GM23338 (cell line): ENCODE results near the gene ANAPC5. TPM values are rescaled to one million over a fixed set of nuclear protein-coding genes. Genes with fewer than 3 reads are reported as not detected.

Source experiments
- ATAC-seq: fragments of 200-7000 bp; cut with Tn5 transposase; 3 replicates; pipeline ENCODE4 v1.9.1; 2020
- DNase-seq: peaks from one replicate; pipeline ENCODE4 v3.0.0-alpha.2; 2015; ENCODE audit warnings: low spot score
- H2AFZ ChIP-seq: fragments of 200-600 bp; sonication (generic); 2 replicates; pipeline ENCODE4 v1.8.0; 2016; ENCODE audit warnings: antibody characterized with exemption, mild to moderate bottlenecking, moderate library complexity
- H3F3A ChIP-seq: fragments of 200-600 bp; sonication (generic); replicated peaks from 2 replicates; pipeline ENCODE4 v1.8.0; 2017; ENCODE audit warnings: antibody characterized with exemption, mixed run types, low read depth
- H3K27ac ChIP-seq: fragments of 200-600 bp; sonication (generic); 2 replicates; pipeline ENCODE4 v1.6.1; 2016; ENCODE audit warnings: low read depth
- H3K27me3 ChIP-seq: fragments of 200-600 bp; sonication (generic); 2 replicates; pipeline ENCODE4 v1.8.0; 2016; ENCODE audit warnings: mild to moderate bottlenecking, mixed run types, moderate library complexity; ENCODE audit not compliant: insufficient read depth
- H3K36me3 ChIP-seq: fragments of 200-600 bp; sonication (generic); 2 replicates; pipeline ENCODE4 v1.8.0; 2016; ENCODE audit warnings: mild to moderate bottlenecking; ENCODE audit not compliant: insufficient read depth
- H3K4me1 ChIP-seq: fragments of 200-600 bp; sonication (generic); 2 replicates; pipeline ENCODE4 v1.8.0; 2016; ENCODE audit warnings: mild to moderate bottlenecking, moderate library complexity; ENCODE audit not compliant: insufficient read depth
- H3K4me2 ChIP-seq: fragments of 200-600 bp; sonication (generic); 2 replicates; pipeline ENCODE4 v1.7.1; 2017; ENCODE audit warnings: mixed run types
- H3K4me3 ChIP-seq: fragments of 200-600 bp; sonication (generic); 2 replicates; pipeline ENCODE4 v1.6.1; 2016; ENCODE audit warnings: mixed run types
- H3K79me2 ChIP-seq: fragments of 200-600 bp; sonication (generic); replicated peaks from 2 replicates; pipeline ENCODE4 v1.8.0; 2017; ENCODE audit warnings: mild to moderate bottlenecking; ENCODE audit not compliant: insufficient read depth
- H3K9me2 ChIP-seq: fragments of 200-600 bp; sonication (generic); 2 replicates; pipeline ENCODE4 v1.8.0; 2017; ENCODE audit not compliant: insufficient read depth
- H4K20me1 ChIP-seq: fragments of 200-600 bp; sonication (generic); replicated peaks from 2 replicates; pipeline ENCODE4 v1.8.0; 2017; ENCODE audit warnings: mild to moderate bottlenecking; ENCODE audit not compliant: insufficient read depth
- H3K27ac Mint-ChIP-seq: 2 replicates; pipeline ENCODE4 v1.8.0; 2020; ENCODE audit warnings: inconsistent platforms, mild to moderate bottlenecking, moderate library complexity, mixed read lengths
- H3K27me3 Mint-ChIP-seq: 3 replicates; pipeline ENCODE4 v1.8.0; 2022; ENCODE audit warnings: low read depth, mild to moderate bottlenecking, moderate library complexity, mixed read lengths, inconsistent platforms; ENCODE audit not compliant: insufficient read depth, poor library complexity
- H3K36me3 Mint-ChIP-seq: 3 replicates; pipeline ENCODE4 v1.8.0; 2021; ENCODE audit warnings: low read depth, mild to moderate bottlenecking, inconsistent platforms, moderate library complexity, mixed read lengths
- H3K4me1 Mint-ChIP-seq: 3 replicates; pipeline ENCODE4 v1.8.0; 2020; ENCODE audit warnings: mild to moderate bottlenecking, inconsistent platforms, mixed read lengths
- H3K4me3 Mint-ChIP-seq: 3 replicates; pipeline ENCODE4 v1.8.0; 2021; ENCODE audit warnings: moderate library complexity, mild to moderate bottlenecking, inconsistent platforms, mixed read lengths
- H3K9me3 Mint-ChIP-seq: 3 replicates; pipeline ENCODE4 v1.8.0; 2020; ENCODE audit warnings: moderate library complexity, mild to moderate bottlenecking, inconsistent platforms, mixed read lengths
- EZH2 ChIP-seq: fragments of 200-600 bp; sonication (generic); IDR thresholded peaks from one replicate; pipeline ENCODE4 v1.8.0; 2017; ENCODE audit warnings: antibody characterized with exemption, mild to moderate bottlenecking, low read depth; ENCODE audit not compliant: unreplicated experiment
- EZH2phosphoT487 ChIP-seq: fragments of 200-600 bp; sonication (generic); IDR thresholded peaks from one replicate; pipeline ENCODE4 v1.8.1; 2018; ENCODE audit warnings: antibody characterized with exemption; ENCODE audit not compliant: unreplicated experiment
- JUNB ChIP-seq: IDR thresholded peaks from one replicate; pipeline ENCODE4 v1.6.1; 2016; ENCODE audit warnings: antibody characterized with exemption; ENCODE audit not compliant: unreplicated experiment
- NANOG ChIP-seq: IDR thresholded peaks from 2 replicates; pipeline ENCODE4 v1.6.1; 2016; ENCODE audit warnings: antibody characterized with exemption, borderline replicate concordance
- POLR2AphosphoS5 ChIP-seq: IDR thresholded peaks from 2 replicates; pipeline ENCODE4 v1.6.1; 2016; ENCODE audit warnings: antibody characterized with exemption, low read depth
- STAT1 ChIP-seq: IDR thresholded peaks from one replicate; pipeline ENCODE4 v1.6.1; 2016; ENCODE audit warnings: antibody characterized with exemption; ENCODE audit not compliant: unreplicated experiment
- ZNF114 ChIP-seq: fragments of 250-450 bp; sonication (Bioruptor Pico); IDR thresholded peaks from 2 replicates; pipeline ENCODE4 v1.5.0; 2020; ENCODE audit warnings: mild to moderate bottlenecking, moderate library complexity
- ZNF331 ChIP-seq: fragments of 250-450 bp; sonication (Bioruptor Pico); IDR thresholded peaks from 2 replicates; pipeline ENCODE4 v1.5.0; 2020; ENCODE audit warnings: low read depth, mild to moderate bottlenecking, moderate library complexity
- polyA plus RNA-seq: library from polyadenylated mRNA; unstranded; fragments of >200 nt; fragmentation: Nextera tagmentation; extraction: Ambion mirVana; gene quantifications from 2 replicates; pipeline ENCODE4 v1.2.1, GENCODE V29; 2016
- total RNA-seq: library from RNA; depleted of rRNA; stranded (reverse); fragments of >200 nt; shearing (Covaris generic); gene quantifications from 2 replicates; pipeline ENCODE4 v1.2.3, GENCODE V29; 2014
- TF ChIP-seq, protein P1 (sequence below): fragments of 250-450 bp; sonication (Bioruptor Pico); IDR thresholded peaks from 2 replicates; pipeline ENCODE4 v1.5.0; 2020; ENCODE audit warnings: mild to moderate bottlenecking, moderate library complexity
- TF ChIP-seq, protein P2 (sequence below): IDR thresholded peaks from 2 replicates; pipeline ENCODE4 v1.6.1; 2016; ENCODE audit warnings: antibody characterized with exemption

ANAPC5 gene
- total and polyA plus RNA-seq, 2 experiments from 2014 or later, result 65.9 to 125 TPM

DNA sequence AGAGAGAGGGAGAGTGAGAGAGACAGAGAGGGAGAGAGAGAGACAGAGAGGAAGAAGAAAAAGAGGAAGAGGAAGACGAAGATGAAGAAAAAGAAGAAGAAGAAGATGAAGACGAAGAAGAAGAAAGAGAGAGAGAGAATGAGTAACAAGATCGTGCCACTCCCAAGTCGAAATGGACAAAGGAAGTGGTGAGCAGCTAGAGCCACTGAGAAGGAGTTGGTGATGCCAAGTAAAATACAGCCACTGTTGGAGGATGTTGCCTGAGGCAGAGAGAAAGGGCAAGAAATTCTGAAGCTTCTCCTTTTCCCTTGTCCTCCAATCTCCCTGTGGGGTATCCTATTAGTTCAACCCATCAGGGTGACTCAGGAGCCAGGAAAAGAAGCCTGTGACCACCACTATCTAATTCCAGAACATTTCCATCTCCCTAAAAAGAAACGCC is 12.5 kb upstream of the ANAPC5 start (continued):
- TF ChIP-seq NANOG, result no peak
- TF ChIP-seq EZH2, result no peak

DNA sequence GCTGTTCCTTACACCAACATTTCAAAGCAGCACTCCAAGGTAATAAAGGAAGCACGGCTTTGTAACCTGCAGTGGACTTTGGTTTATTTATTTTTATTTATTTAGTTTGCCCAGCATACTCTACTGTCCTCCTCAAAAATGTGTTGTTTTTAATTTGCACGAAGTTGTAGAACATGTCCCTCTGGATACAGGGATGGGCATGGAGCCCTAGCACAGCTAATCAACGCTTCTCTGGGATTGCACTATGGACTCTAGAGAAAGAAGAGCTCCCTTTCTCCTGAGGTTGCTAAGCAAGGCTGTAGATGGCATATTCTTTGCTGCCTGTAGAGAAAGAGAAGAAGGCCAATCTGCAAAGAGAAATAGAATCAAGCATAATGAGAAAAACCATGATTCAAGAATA is 5.9 kb upstream of the ANAPC5 start:
- TF ChIP-seq STAT1, result no peak
- TF ChIP-seq EZH2phosphoT487, result no peak
- no peak for TF ChIP-seq EZH2
- TF ChIP-seq, protein P1, sequence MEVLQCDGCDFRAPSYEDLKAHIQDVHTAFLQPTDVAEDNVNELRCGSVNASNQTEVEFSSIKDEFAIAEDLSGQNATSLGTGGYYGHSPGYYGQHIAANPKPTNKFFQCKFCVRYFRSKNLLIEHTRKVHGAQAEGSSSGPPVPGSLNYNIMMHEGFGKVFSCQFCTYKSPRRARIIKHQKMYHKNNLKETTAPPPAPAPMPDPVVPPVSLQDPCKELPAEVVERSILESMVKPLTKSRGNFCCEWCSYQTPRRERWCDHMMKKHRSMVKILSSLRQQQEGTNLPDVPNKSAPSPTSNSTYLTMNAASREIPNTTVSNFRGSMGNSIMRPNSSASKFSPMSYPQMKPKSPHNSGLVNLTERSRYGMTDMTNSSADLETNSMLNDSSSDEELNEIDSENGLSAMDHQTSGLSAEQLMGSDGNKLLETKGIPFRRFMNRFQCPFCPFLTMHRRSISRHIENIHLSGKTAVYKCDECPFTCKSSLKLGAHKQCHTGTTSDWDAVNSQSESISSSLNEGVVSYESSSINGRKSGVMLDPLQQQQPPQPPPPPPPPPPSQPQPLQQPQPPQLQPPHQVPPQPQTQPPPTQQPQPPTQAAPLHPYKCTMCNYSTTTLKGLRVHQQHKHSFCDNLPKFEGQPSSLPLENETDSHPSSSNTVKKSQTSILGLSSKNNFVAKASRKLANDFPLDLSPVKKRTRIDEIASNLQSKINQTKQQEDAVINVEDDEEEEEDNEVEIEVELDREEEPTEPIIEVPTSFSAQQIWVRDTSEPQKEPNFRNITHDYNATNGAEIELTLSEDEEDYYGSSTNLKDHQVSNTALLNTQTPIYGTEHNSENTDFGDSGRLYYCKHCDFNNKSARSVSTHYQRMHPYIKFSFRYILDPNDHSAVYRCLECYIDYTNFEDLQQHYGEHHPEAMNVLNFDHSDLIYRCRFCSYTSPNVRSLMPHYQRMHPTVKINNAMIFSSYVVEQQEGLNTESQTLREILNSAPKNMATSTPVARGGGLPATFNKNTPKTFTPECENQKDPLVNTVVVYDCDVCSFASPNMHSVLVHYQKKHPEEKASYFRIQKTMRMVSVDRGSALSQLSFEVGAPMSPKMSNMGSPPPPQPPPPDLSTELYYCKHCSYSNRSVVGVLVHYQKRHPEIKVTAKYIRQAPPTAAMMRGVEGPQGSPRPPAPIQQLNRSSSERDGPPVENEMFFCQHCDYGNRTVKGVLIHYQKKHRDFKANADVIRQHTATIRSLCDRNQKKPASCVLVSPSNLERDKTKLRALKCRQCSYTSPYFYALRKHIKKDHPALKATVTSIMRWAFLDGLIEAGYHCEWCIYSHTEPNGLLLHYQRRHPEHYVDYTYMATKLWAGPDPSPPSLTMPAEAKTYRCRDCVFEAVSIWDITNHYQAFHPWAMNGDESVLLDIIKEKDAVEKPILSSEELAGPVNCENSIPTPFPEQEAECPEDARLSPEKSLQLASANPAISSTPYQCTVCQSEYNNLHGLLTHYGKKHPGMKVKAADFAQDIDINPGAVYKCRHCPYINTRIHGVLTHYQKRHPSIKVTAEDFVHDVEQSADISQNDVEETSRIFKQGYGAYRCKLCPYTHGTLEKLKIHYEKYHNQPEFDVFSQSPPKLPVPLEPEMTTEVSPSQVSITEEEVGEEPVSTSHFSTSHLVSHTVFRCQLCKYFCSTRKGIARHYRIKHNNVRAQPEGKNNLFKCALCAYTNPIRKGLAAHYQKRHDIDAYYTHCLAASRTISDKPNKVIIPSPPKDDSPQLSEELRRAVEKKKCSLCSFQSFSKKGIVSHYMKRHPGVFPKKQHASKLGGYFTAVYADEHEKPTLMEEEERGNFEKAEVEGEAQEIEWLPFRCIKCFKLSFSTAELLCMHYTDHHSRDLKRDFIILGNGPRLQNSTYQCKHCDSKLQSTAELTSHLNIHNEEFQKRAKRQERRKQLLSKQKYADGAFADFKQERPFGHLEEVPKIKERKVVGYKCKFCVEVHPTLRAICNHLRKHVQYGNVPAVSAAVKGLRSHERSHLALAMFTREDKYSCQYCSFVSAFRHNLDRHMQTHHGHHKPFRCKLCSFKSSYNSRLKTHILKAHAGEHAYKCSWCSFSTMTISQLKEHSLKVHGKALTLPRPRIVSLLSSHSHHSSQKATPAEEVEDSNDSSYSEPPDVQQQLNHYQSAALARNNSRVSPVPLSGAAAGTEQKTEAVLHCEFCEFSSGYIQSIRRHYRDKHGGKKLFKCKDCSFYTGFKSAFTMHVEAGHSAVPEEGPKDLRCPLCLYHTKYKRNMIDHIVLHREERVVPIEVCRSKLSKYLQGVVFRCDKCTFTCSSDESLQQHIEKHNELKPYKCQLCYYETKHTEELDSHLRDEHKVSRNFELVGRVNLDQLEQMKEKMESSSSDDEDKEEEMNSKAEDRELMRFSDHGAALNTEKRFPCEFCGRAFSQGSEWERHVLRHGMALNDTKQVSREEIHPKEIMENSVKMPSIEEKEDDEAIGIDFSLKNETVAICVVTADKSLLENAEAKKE (CRISPR knock-in tag), result no peak
- no peak for TF ChIP-seq JUNB
- TF ChIP-seq ZNF114 (CRISPR knock-in tag), result no peak
- TF ChIP-seq POLR2AphosphoS5, result no peak
- no peak for TF ChIP-seq ZNF331
- TF ChIP-seq, protein P2, sequence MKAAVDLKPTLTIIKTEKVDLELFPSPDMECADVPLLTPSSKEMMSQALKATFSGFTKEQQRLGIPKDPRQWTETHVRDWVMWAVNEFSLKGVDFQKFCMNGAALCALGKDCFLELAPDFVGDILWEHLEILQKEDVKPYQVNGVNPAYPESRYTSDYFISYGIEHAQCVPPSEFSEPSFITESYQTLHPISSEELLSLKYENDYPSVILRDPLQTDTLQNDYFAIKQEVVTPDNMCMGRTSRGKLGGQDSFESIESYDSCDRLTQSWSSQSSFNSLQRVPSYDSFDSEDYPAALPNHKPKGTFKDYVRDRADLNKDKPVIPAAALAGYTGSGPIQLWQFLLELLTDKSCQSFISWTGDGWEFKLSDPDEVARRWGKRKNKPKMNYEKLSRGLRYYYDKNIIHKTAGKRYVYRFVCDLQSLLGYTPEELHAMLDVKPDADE, result no peak
- Histone ChIP-seq H3K27me3 (no peaks in the 10 kb centered on the region), H3K36me3 (no peaks in the 10 kb centered on the region), H3K9me2 (no peaks in the 10 kb centered on the region), H2AFZ (no peak overlapping the region; the same call in 1 of the 2 replicates), H3F3A (no peaks in the 10 kb centered on the region), H3K4me2 (no peak overlapping the region), H3K79me2 (no peaks in the 10 kb centered on the region), H3K27ac (no peak overlapping the region), H3K4me1 (no peaks in the 10 kb centered on the region), H3K4me3 (no peak overlapping the region), H4K20me1 (no peaks in the 10 kb centered on the region)
- Mint-ChIP-seq H3K27ac (no peak overlapping the region), H3K27me3 (no peaks in the 10 kb centered on the region), H3K4me3 (no peak overlapping the region), H3K4me1 (no peaks in the 10 kb centered on the region; the same call in 1 of the 3 replicates), H3K9me3 (no peaks in the 10 kb centered on the region), H3K36me3 (no peaks in the 10 kb centered on the region)
- DNase-seq, result no peak
- no peak for ATAC-seq
